Astrocyte of the spinal cord (primary cell): ENCODE measurements around the gene LMAN1L.
"Not testable (repeated sequence)": the region's sequence is repeated elsewhere in the genome, so short reads cannot be mapped to it uniquely, and the experiment has no call there.

Source experiments
- DNase-seq: peaks from one replicate; pipeline ENCODE4 v3.0.0; 2011; ENCODE audit warnings: low read depth, low spot score
- H3K4me3 ChIP-seq: 2 replicates; pipeline ENCODE4 v1.5.1; 2011; ENCODE audit warnings: low read depth, mild to moderate bottlenecking, low read length, moderate library complexity
- in situ Hi-C: cut with HindIII; loops from 2 replicates; pipeline ENCODE4 v1.10.0; 2017; ENCODE audit warnings: low sequenced_read_pairs
- TF ChIP-seq, protein P1 (sequence below): IDR thresholded peaks from 2 replicates; pipeline ENCODE4 v1.5.1; 2012; ENCODE audit warnings: low read depth, mild to moderate bottlenecking, low read length, inconsistent platforms

LMAN1L gene

DNA sequence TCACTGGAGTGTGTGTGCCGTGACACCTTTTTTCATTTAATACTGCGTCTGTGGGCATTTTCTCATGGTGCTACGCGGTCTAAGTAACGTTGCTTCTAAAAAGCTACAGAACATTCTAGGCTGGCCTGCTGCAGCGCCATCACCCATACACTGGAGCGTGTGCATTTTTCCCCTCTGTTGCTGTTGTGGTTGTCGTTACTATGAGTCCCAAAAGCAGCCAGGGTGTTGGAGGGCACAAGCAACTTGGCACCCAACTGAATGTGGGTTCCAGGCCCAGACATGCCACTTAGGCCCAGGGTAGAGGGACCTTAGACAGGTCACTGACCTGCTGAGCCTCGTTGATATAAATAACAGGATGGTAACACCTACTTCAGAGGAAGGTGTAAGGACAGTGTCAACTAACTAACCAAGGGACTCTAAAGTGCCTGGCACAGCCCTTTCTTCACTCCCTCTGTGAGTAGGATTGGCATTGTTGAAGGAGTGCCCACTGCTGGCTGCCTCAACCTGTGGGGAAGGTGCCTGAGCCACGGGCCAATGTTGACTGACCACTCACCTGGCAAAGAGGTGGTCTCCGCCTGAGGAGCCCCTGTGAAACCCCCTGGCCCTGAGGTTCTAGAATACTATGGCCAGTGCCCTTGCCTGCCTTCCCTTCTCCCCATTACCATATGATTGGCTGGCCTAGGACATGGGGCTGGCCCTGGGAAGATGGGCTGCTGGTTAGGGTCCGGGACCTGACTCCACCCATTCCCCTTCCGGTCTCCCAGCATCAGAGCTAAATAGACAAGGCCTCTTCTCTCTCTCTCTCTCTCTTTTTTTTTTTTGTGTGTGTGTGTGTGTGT, 27.2 kb upstream of the LMAN1L start:
- no peak overlapping the region for H3K4me3 ChIP-seq
- TF ChIP-seq, protein P1, sequence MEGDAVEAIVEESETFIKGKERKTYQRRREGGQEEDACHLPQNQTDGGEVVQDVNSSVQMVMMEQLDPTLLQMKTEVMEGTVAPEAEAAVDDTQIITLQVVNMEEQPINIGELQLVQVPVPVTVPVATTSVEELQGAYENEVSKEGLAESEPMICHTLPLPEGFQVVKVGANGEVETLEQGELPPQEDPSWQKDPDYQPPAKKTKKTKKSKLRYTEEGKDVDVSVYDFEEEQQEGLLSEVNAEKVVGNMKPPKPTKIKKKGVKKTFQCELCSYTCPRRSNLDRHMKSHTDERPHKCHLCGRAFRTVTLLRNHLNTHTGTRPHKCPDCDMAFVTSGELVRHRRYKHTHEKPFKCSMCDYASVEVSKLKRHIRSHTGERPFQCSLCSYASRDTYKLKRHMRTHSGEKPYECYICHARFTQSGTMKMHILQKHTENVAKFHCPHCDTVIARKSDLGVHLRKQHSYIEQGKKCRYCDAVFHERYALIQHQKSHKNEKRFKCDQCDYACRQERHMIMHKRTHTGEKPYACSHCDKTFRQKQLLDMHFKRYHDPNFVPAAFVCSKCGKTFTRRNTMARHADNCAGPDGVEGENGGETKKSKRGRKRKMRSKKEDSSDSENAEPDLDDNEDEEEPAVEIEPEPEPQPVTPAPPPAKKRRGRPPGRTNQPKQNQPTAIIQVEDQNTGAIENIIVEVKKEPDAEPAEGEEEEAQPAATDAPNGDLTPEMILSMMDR: no peak
- DNase-seq: no peak
- in situ Hi-C loops: no loop called here

DNA sequence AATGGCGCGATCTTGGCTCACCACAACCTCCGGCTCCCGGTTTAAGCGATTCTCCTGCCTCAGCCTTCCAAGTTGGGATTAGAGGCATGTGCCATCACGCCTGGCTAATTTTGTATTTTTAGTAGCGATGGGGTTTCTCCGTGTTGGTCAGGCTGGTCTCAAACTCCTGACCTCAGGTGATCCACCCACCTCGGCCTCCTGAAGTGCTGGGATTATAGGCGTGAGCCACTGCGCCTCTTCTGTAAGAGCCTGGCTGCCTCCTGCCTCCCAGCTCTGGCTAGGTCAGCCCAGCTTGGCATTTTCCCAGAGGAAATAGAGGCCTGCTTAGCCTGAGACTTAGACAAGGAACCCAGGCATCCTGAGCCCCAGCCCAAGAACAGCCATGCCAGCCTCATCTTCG, 26.6 kb upstream of the LMAN1L start:
- H3K4me3 ChIP-seq, in situ Hi-C loops: not testable (repeated sequence)

DNA sequence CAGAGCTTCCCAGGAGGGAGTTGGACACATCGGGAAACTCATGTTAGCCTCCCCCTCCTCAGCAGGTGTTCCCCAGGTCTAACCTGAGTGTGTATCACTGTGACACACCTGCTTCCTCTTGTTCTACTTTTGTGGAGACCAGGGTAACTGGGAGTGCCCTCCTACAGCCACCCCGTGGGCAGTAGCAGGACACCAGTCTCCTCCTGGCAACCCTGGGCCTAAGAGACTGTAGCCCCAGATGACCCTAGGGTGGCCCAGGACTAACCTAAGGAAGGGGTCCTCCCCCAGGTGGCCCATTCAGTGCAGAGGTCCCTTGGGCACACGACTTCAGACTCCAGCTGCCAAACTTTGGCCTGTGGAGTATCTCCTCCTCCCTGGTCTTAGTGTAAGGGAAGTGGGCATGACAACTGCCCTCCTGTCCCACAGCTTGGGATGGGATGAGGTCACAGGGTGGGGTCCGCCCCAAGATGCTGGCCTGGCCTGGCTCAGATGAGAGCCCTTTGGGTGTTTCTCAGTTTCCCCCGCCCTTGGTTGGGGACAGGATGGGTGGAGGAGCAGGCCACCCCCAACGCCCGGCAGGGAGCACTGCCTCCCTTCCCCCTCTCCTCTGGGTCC, 26.0 kb upstream of the LMAN1L start:
- in situ Hi-C loops: no loop called here
- TF ChIP-seq, protein P1: no peak
- DNase-seq: no peak
- H3K4me3 ChIP-seq: no peak overlapping the region

More for the DNA sequence above, 26.6 kb upstream of the LMAN1L start:
- DNase-seq: not testable (repeated sequence)

DNA sequence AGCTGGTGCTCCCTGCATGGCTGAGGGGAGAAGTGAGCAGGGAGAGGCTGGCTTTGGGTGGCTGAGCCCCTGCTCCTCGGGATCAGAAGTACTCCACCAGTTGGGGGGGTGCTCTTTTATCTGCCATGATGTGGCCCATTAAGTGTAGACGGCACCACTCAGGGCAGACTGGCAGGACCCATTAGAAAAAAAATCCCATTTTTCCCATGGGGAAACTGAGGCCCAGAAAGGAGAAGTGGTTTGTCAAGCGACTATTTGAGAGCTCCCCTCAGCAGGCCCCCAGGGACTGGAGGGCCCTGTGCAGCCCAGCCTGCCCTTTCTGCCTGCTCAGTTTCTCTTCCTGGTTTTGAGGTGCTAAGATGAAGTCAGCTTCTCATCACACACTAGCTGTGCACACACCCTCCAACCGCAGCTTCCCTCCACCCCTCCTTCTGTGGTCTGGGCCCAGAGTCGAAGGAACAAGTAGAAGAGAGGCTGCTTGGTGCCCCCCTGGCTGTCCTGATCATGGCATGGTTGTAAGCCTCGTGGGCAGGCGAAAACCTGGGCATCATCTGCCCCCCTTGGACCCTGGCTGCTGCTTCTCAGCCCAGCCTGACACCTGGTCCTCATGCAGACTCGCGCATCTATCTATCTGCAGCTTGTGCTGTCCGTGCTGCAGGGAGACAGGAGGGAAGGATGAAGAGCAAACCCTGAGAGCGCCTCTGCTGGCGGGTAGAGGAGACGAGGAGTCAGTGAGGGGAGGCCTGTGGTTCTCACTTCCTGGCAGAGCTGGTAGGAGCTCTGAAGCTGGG, 25.2 kb upstream of the LMAN1L start:
- peak; percentile 80 for DNase-seq
- in situ Hi-C loops: no loop called here
- H3K4me3 ChIP-seq: no peak overlapping the region
- TF ChIP-seq, protein P1: peak; percentile 80

DNA sequence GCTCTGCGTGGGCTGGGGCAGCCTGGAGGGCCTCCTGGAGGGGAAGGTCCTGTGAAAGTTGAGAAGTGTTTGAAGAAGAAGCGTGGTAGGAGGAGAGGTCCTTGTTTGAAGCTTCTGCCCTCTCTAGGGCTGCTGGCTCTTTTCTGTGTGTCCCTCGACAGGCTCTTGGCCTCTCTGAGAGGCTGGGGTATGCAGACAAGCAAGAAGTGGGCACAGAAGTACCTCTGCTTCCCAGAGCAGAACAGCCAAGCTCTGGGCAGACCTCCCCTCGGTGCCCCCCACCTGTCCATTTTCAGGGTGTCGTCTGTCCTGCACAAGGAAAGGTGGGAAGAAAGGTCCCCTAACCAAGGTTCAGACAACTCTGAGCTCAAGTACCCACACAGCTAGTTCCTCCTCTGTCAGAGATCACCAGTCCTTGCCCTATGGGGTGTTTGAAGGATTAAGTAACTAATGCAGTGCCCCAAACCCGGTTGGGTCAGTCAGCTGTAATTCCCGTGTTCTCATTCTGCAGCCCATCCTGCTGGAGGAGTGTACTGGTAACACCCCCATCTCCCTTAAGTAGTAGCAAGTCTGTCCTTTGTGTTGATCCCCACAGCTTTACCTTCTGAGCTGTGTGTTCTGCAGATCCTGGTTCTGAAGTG, 24.5 kb upstream of the LMAN1L start:
- H3K4me3 ChIP-seq: no peak overlapping the region
- no peak for DNase-seq
- TF ChIP-seq, protein P1: no peak
- in situ Hi-C loops: no loop called here

DNA sequence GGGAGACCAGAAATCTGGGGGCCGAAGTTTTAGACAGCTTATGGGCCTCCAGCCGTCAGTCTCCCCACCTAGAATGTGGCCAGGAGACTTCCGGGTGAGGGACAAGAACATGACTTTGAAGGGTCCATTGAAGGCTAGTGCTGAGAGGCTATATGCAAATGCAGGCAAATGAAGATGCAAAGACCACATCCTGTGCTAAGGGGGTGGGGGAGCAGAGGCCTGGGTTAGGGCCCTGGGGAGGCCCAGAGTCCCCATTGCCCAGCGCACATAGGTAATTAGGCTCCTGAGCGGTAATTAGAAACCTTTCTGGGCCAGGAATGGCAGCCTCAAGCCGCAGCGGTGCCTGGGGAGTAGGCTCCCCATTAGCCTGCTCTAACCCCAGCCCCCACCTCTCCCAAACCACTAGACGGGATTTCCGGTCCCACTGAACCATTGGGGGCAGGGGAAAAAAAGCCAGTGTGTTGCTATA, 23.9 kb upstream of the LMAN1L start:
- H3K4me3 ChIP-seq: no peak overlapping the region
- TF ChIP-seq, protein P1: no peak
- in situ Hi-C loops: no loop called here
- no peak for DNase-seq
